CD14-positive monocyte (primary cell): Measurements from ENCODE around the gene LRRC1. TPM values are rescaled to one million over a fixed set of nuclear protein-coding genes. Genes with fewer than 3 reads are reported as not detected.

ENCODE experiments used
- DNase-seq, 3 donors: peaks; one replicate each; pipeline ENCODE4 v3.0.0-alpha.2; 2011 to 2022
- H2AFZ ChIP-seq: 2 replicates; pipeline ENCODE4 v1.6.0; 2012; ENCODE audit warnings: mild to moderate bottlenecking, low read depth, low read length, inconsistent platforms; ENCODE audit not compliant: insufficient read depth, poor library complexity, severe bottlenecking
- H3K27ac ChIP-seq, 2 donors: 1 replicate in 1 of 2; 2 replicates in 1 of 2; pipeline ENCODE4 v1.5.1; 2012 to 2013; ENCODE audit warnings: low read length in 2 of 2, control low read depth in 1 of 2, inconsistent platforms in 1 of 2, low read depth in 1 of 2, mild to moderate bottlenecking in 1 of 2
- H3K27me3 ChIP-seq, 2 donors: one replicate each; pipeline versions ENCODE4 v1.6.0 to v1.6.1; 2011 to 2013; ENCODE audit warnings: low read length in 2 of 2; ENCODE audit not compliant: control insufficient read depth in 2 of 2, insufficient read depth in 2 of 2
- H3K36me3 ChIP-seq, 2 donors: replicated peaks in 1 of 2; 1 replicate in 1 of 2; 2 replicates in 1 of 2; pipeline versions ENCODE4 v1.5.1 to v1.6.1; 2012 to 2013; ENCODE audit warnings: low read length in 2 of 2, control low read depth in 1 of 2, inconsistent platforms in 1 of 2, mild to moderate bottlenecking in 1 of 2; ENCODE audit not compliant: insufficient read depth in 2 of 2, control insufficient read depth in 1 of 2
- H3K4me1 ChIP-seq, 2 donors: 1 replicate in 1 of 2; 2 replicates in 1 of 2; pipeline versions ENCODE4 v1.5.1 to v1.6.1; 2012 to 2013; ENCODE audit warnings: low read length in 2 of 2, control low read depth in 1 of 2, inconsistent platforms in 1 of 2, mild to moderate bottlenecking in 1 of 2, moderate library complexity in 1 of 2; ENCODE audit not compliant: insufficient read depth in 2 of 2, control insufficient read depth in 1 of 2
- H3K4me2 ChIP-seq: replicated peaks from 2 replicates; pipeline ENCODE3; 2012; ENCODE audit warnings: low read length, moderate library complexity, mild to moderate bottlenecking; ENCODE audit not compliant: poor library complexity, severe bottlenecking; ENCODE audit errors: extremely low read depth
- H3K4me3 ChIP-seq, 3 experiments: fragments of 200-600 bp in 1 of 3; sonication (generic) in 1 of 3; replicated peaks in 1 of 3; 1 replicate in 2 of 3; 2 replicates in 1 of 3; pipeline ENCODE4 v1.5.1; 2011 to 2013; ENCODE audit warnings: low read length in 3 of 3, mild to moderate bottlenecking in 3 of 3, control low read depth in 2 of 3, low read depth in 2 of 3, inconsistent platforms in 1 of 3, moderate library complexity in 1 of 3
- H3K79me2 ChIP-seq: 2 replicates; pipeline ENCODE4 v1.6.0; 2012; ENCODE audit warnings: mild to moderate bottlenecking, control low read depth, inconsistent platforms, low read length, moderate library complexity; ENCODE audit not compliant: insufficient read depth
- H3K9ac ChIP-seq: 2 replicates; pipeline ENCODE4 v1.6.0; 2017; ENCODE audit warnings: low read length, mild to moderate bottlenecking; ENCODE audit not compliant: insufficient read depth, poor library complexity, severe bottlenecking
- H3K9me3 ChIP-seq, 2 donors: replicated peaks in 1 of 2; 1 replicate in 1 of 2; 2 replicates in 1 of 2; pipeline versions ENCODE4 v1.5.1 to v1.6.1; 2012 to 2013; ENCODE audit warnings: low read length in 2 of 2, control low read depth in 1 of 2; ENCODE audit not compliant: control insufficient read depth in 1 of 2, insufficient read depth in 1 of 2
- H4K20me1 ChIP-seq: 2 replicates; pipeline ENCODE4 v1.6.0; 2012; ENCODE audit warnings: mild to moderate bottlenecking, low read length, control low read depth, moderate library complexity; ENCODE audit not compliant: insufficient read depth
- H3K27ac Mint-ChIP-seq, 7 donors: one replicate each; pipeline ENCODE4 v1.8.0; 2020; ENCODE audit warnings: mild to moderate bottlenecking in 7 of 7, mixed read lengths in 7 of 7, moderate library complexity in 6 of 7, inconsistent platforms in 2 of 7
- H3K27me3 Mint-ChIP-seq, 3 donors: one replicate each; pipeline ENCODE4 v1.8.0; 2021 to 2022; ENCODE audit warnings: low read depth in 3 of 3, mild to moderate bottlenecking in 3 of 3, mixed read lengths in 3 of 3, moderate library complexity in 3 of 3, inconsistent platforms in 1 of 3
- H3K36me3 Mint-ChIP-seq, 2 donors: one replicate each; pipeline ENCODE4 v1.8.0; 2020; ENCODE audit warnings: mixed read lengths in 2 of 2, inconsistent platforms in 1 of 2, mild to moderate bottlenecking in 1 of 2
- H3K4me1 Mint-ChIP-seq: one replicate; pipeline ENCODE4 v1.8.0; 2020; ENCODE audit warnings: mild to moderate bottlenecking, mixed read lengths
- H3K4me3 Mint-ChIP-seq, 2 donors: one replicate each; pipeline ENCODE4 v1.8.0; 2020; ENCODE audit warnings: mild to moderate bottlenecking in 2 of 2, mixed read lengths in 2 of 2, moderate library complexity in 1 of 2
- H3K9me3 Mint-ChIP-seq, 7 donors: one replicate each; pipeline ENCODE4 v1.8.0; 2020 to 2022; ENCODE audit warnings: mixed read lengths in 7 of 7, mild to moderate bottlenecking in 6 of 7, moderate library complexity in 6 of 7, inconsistent platforms in 2 of 7
- WGBS: methylation state at CpG from one replicate; pipeline ENCODE4 v1.1.5; 2013; ENCODE audit warnings: missing lambda C conversion rate; ENCODE audit not compliant: insufficient coverage; 5-methylcytosine and 5-hydroxymethylcytosine counted together
- intact Hi-C, 2 donors: fragments of 100-400 bp; cut with micrococcal nuclease; formaldehyde crosslinking; loops; one replicate each; pipeline versions ENCODE4 v1.15.0 to v1.15.1; 2023
- polyA plus RNA-seq, 3 donors: library from polyadenylated mRNA; depleted of rRNA in 1 of 3; unstranded in 2 of 3; stranded (reverse) in 1 of 3; fragments of 300-500 nt in 2 of 3; fragments of >200 nt in 1 of 3; fragmentation: Illumina TruSeq in 2 of 3; gene quantifications; 1 replicate in 2 of 3; 2 replicates in 1 of 3; pipeline ENCODE4 v1.2.3, GENCODE V29; 2012 to 2021
- TF ChIP-seq, protein P1 (sequence below): fragments of 200-600 bp; IDR thresholded peaks from one replicate; pipeline ENCODE4 v1.8.0; 2022; ENCODE audit warnings: antibody characterized with exemption, mild to moderate bottlenecking

LRRC1 gene
- polyA plus RNA-seq, 3 donors, result 0.18 to 1.6 (median 0.92) TPM

DNA sequence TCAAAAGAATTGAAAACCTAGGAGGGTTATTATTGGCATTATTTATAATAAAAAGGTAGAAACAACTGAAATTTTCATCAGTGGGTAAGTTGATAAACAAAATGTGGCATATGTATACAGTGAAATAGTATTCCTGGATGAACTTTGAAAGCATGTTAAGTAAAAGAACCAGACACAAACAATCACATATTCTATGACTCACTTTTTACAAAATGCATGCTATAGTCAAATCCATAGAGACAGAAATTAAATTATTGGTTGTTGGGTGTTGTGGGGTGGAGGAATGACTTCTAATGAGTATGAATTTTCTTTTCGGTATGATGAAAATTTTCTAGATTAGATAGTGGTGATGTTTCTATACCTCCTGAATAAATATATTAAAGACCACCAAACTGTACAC lies 94.6 kb downstream of the LRRC1 start:
- intact Hi-C loops, result no loop called here
- Histone ChIP-seq H3K9me3 (no peaks in the 10 kb centered on the region), H3K27ac (no peak overlapping the region), H3K79me2 (no peaks in the 10 kb centered on the region), H3K4me1 (no peaks in the 10 kb centered on the region), H3K27me3 (no peaks in the 10 kb centered on the region), H4K20me1 (no peaks in the 10 kb centered on the region), H3K4me2 (no peak overlapping the region), H2AFZ (no peak overlapping the region), H3K4me3 (no peak overlapping the region), H3K9ac (no peak overlapping the region), H3K36me3 (no peaks in the 10 kb centered on the region)
- TF ChIP-seq, protein P1, sequence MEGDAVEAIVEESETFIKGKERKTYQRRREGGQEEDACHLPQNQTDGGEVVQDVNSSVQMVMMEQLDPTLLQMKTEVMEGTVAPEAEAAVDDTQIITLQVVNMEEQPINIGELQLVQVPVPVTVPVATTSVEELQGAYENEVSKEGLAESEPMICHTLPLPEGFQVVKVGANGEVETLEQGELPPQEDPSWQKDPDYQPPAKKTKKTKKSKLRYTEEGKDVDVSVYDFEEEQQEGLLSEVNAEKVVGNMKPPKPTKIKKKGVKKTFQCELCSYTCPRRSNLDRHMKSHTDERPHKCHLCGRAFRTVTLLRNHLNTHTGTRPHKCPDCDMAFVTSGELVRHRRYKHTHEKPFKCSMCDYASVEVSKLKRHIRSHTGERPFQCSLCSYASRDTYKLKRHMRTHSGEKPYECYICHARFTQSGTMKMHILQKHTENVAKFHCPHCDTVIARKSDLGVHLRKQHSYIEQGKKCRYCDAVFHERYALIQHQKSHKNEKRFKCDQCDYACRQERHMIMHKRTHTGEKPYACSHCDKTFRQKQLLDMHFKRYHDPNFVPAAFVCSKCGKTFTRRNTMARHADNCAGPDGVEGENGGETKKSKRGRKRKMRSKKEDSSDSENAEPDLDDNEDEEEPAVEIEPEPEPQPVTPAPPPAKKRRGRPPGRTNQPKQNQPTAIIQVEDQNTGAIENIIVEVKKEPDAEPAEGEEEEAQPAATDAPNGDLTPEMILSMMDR, result no peak
- H3K4me1 Mint-ChIP-seq, result no peaks in the 10 kb centered on the region
- no peaks in the 10 kb centered on the region for H3K9me3 Mint-ChIP-seq
- no CpG with 5 or more reads among the region's 1 CpG for WGBS
- no peak overlapping the region for H3K27ac Mint-ChIP-seq
- no peak for DNase-seq
- H3K4me3 Mint-ChIP-seq, result no peak overlapping the region
- peaks cover 0 to 4% of the 10 kb centered on the region in 2 donors for H3K36me3 Mint-ChIP-seq
- peaks cover 0 to 5% (median 0%) of the 10 kb centered on the region in 3 donors for H3K27me3 Mint-ChIP-seq

DNA sequence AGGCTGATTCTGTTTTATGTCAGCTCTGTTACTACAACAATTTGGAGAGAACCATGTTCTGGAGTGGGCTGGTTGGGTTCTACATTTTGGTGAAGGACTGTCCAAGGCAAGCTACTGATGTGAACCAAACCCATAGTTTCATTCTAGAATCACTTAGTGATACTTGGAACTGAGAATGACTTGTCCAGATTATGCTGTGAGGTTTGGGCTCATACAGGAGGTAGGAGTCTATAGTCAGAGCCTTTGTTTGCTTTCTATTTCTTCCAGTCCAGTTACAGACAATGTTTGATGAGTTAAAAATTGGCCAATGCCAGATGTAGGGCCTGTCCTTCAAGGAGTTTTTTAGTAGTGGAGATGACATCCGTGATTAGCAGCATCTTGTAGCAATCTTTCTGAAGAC lies 97.9 kb downstream of the LRRC1 start:
- H3K9me3 ChIP-seq, result no peaks in the 10 kb centered on the region
- H3K4me1 ChIP-seq, result no peaks in the 10 kb centered on the region
- Mint-ChIP-seq H3K4me3 (no peak overlapping the region), H3K36me3 (peaks cover 5 to 9% of the 10 kb centered on the region in 2 donors), H3K9me3 (peaks cover 0 to 3% (median 0%) of the 10 kb centered on the region in 7 donors), H3K4me1 (no peaks in the 10 kb centered on the region), H3K27ac (no peak overlapping the region), H3K27me3 (peaks cover 0 to 2% (median 0%) of the 10 kb centered on the region in 3 donors)
- no peak overlapping the region for H3K4me2 ChIP-seq
- no peak overlapping the region for H3K4me3 ChIP-seq
- H3K27ac ChIP-seq, result no peak overlapping the region
- no peak overlapping the region for H3K9ac ChIP-seq
- TF ChIP-seq, protein P1, result no peak
- intact Hi-C loops, result no loop called here
- H3K79me2 ChIP-seq, result no peaks in the 10 kb centered on the region
- H4K20me1 ChIP-seq, result no peaks in the 10 kb centered on the region
- no peak overlapping the region for H2AFZ ChIP-seq
- 83% methylated on average over 1 of the region's 1 CpG for whole genome bisulfite sequencing
- DNase-seq, result no peak
- H3K36me3 ChIP-seq, result peaks cover 0 to 6% of the 10 kb centered on the region in 2 donors
- H3K27me3 ChIP-seq, result no peaks in the 10 kb centered on the region
